ELF-1 (cell line): ENCODE results near the gene CYP4A11.
"Not testable (repeated sequence)": the region's sequence is repeated elsewhere in the genome, so short reads cannot be mapped to it uniquely, and the experiment has no call there.

Source experiments
- DNase-seq: peaks from one replicate; pipeline ENCODE4 v3.0.0-alpha.2; 2016; ENCODE audit warnings: low read depth, low spot score

Gene CYP4A11

DNA sequence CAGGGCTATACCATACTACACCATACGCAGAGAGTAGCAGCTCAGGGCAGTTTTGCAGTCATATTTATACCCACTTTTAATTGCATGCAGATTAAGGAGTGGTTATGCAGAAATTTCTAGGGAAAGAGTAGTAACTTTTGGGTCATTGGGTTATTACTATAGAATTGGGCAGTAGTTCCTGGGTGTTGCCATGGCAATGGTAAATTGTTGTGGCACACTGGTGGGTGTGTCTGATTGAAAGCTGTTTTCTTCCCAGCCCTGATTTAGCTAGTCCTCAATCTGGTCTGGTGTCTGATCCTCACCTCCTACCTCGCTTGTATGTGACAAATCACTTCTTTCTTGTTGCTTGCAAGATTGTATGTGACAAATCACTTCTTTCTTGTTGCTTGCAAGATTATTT, 30.5 kb downstream of the CYP4A11 start:
- DNase-seq: no peak

DNA sequence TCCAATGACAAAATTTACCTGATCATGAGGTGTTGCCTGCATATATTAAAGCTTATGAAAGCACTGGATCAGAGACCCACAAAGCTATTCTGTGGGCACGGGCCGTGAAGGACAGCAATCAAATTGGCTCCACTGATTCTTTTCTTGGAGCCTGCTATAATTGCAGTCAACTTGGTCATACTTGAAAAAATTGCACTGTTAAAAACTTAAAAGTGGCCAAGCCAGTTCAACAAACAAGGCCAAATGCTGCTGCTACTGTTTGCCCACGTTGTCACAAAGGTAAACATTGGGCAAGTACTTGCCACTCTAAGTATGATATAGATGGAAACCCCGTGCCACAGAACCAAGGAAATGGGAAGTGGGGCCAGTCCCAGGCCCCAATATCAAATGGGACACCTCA, 37.8 kb downstream of the CYP4A11 start:
- DNase-seq: no peak

DNA sequence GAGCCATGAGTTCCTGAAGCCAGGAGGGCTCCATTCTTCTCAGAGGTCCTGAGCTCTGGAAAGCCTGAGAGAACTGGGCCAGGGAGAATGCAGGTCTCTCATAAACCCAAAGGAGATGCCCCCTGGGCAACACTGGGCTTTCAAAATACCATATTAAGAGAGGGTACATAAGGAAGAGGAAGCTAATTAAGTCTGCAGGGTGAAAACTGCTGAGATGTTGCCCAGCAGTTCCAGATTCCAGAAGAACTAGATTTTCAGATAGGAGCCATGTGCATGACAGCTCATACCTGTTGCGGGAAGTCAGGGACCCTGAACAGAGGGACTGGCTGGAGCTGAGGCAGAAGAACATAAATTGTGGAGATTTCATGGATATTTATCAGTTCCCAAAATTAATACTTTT, 40.9 kb downstream of the CYP4A11 start:
- no peak for DNase-seq

DNA sequence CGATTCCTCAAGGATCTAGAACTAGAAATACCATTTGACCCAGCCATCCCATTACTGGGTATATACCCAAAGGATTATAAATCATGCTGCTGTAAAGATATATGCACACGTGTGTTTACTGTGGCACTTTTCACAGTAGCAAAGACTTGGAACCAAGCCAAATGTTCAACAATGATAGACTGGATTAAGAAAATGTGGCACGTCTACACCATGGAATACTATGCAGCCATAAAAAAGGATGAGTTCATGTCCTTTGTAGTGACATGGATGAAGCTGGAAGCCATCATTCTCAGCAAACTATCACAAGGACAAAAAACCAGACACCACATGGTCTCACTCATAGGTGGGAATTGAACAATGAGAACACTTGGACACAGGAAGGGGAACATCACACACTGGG, 59.6 kb downstream of the CYP4A11 start:
- DNase-seq: not testable (repeated sequence)
